NCI-H1436 (cell line): Measurements from ENCODE around the gene ARHGAP24.

Source experiments
- DNase-seq: peaks from one replicate; lab custom pipeline; 2025; lab: John Stamatoyannopoulos, UW

Gene ARHGAP24

DNA sequence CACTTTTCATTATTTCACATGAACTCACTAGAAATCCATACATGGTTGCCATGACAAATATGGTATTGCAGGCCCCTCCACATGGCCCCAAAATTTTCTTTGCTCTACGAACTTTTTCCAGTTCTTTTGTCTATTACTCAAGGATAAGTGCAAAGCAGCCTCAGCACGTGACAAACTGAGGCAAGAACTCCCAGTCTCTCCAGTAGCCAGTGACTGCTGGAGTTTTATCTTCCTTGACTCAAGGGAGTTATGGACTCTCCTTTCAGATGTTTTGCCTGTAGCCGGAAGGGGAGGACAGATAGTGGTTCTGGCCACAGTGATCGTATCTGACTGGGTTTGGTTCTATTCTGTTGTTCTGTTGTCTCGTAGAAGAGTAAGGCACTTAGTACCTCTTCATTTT is 105.5 kb downstream of the ARHGAP24 start:
- no peak for DNase-seq

DNA sequence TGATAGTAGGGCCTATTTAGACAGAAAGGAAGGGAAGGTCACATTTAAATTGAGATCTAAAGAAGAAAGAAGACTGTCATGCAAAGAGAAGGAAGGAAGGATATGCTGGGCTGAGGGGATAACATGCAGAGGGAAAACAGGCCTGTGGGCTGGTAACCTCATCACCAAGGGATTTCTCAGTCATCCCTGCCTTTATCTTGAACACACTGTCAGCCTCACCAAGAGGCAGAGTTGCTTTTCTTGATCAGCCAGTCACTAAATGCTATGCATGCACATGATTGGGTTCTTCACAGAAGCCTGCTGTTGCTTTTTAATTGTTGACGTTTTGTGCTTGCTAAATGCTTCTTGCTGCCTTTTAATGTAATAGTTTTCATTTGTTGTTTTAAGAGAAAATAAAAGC is 113.0 kb downstream of the ARHGAP24 start:
- DNase-seq: no peak

DNA sequence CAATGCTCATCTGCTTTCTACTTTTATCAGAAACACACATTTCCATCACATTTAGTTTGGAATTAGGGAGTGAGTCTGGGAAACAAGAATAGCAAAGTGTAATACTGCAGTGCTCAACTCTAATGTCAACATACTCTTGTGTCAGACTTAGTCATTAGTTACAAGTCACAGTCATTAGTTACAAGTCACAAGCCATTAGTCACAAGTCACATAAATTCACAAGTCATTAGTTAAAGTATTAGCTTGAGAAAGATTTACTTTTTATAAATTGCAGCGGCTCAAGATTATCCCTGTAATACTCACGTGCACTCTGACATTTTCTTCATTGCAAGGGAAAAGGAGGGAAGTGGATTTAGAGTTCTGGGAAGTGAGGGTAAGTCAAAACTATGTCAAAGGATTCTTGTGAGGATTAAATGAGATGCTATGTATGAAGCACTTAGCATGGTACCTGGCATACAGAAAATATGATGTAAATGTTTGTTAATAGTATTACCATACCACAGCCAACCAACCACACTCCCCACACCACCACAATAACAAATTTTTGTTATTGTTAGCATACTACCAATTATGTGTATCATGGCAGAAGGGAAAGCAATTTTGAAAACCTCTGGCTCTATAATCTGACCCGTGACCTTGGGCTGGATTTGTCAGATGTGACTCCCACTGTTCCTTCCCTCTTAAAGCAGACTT is 116.6 kb downstream of the ARHGAP24 start:
- no peak for DNase-seq

DNA sequence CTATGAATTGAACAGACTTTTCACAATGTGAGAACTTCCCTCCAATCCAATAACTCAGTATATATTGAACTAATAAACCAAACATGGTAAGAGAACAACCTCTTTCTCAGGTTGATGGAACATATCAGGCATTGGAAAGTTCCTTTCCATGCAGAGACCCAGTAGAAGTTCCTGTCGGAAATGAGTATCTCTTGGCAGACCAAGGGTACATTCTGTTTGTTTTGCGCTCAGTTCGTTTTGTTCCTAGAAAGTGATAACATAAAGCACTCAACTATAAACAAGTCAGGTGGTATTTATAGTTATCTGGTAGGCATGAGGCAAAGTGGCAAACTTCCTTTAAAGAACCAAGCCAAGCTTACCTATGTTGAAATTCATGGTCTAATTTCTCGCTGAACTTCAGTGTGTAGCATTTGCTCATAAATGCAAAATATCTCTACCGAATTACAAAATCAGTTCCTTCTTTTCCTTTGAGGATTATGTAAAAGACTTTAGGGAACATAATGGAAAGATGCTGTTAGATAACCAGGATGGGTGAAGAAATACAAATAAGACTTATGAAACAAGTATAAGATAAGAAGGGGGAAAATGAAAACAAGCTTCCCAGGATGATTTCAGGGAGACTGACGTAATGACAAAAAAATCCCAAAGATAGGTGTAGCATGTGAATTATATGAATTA is 120.3 kb downstream of the ARHGAP24 start:
- no peak for DNase-seq

DNA sequence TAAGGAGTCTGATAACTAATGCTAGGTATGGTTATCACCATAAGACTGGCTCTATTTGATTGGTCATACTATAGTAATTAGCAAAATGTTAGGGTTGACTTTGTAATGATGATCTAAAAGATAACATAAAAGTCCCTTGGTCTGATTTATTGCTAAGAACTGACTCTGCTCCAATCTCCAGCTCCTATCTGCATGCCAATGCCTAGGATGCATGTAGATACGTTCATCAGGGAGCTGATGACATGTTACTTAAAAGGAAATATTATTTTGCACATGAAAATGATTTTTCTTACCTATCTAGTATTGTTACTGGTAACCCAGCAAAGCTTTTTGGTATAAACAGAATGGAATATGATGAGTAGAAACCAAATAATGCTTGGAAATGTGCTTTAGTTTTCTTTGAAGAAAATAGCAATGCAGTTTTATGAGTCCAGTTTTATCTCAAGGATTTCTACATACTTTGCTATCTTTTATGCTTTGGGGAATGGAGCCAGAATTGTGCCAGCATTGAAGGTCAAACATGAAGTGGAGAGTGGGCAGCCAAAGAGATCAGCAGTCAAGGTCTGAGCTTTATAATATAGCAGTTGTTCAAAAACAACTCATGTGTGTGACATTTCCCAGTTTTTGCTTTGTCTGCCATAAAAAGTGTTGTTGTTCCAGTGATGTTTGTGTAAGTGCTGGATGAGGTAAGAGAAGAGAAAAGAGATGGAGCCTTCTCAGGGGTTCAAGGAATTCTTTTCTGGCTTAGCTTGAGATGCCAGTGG is 121.0 kb downstream of the ARHGAP24 start:
- DNase-seq: no peak

DNA sequence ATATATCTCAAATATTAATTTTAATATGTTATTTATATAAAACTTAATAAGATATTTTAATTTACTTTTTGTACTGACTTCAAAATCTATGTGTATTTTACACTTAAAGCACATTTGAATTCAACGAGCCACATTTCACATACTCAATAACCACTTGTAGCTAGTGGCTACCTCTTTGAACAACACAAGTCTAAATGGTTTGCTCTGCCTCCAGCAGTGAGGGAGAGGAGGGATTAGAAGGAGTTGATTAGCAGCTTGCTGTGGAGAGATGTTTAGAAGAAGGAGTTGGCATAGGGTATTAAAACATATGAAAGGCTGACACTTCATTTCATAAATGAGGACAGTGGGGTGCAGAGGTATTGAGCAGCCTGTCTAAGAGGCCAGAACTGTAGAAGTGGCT is 124.0 kb downstream of the ARHGAP24 start:
- peak; percentile 27 for DNase-seq

DNA sequence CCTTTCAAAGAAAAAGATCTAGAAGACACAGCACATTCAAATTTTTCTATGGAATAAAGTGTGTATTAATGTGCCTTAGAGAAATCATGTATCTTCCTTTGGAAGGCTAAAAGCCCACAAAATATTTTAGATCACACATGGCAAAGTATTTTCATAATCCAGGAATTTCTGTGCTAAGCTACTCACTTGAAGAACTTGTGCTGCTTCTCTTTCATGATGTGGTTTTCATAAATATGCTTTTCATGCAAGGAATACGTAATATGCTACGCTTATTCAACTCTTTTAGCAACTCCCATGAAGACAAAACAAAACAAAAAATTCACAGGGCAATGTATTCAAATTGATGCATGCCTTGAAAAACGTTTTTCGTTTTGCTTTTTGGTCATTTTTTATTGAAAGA is 125.6 kb downstream of the ARHGAP24 start:
- DNase-seq: no peak

DNA sequence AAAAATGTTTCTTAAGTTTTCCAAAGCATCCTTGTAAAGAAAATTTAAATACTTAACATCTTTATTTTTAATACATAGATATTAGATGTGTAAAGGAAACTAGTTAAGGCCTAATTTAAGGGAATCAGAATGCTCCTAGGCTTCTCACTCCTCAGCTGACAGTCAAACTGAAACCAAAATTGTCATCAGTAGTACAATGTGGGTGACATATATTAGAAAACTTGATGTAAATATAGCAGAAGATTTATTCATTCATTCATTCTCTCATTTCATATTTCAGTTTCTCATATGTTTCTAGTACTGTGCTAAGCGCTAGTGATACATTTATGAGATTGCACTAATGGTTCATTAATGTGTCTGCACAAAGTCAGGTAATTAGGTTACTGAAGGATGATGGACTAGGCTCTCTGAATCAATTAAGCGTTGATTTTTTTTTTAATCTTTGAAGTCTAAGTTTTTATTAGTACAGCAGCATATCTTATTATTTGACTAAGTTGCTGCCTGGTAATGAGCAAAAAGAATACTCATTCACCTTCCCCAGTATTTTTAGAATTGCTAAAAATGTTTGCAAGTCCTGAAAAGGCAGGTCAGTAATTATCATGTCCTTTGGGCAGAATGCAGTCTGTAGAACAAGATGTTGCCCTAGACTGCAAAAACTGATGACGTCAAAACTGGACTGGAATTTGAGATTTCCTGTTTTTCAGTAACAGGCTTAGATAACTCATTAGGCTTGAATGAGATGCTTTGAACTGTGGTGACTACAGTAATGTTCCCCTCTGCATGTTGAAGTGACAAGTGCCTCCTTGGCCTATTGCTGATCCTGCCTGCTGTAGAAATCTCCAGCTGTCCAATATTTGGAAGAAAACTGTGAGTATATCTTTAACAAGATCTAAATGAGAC is 128.7 kb downstream of the ARHGAP24 start:
- no peak for DNase-seq

DNA sequence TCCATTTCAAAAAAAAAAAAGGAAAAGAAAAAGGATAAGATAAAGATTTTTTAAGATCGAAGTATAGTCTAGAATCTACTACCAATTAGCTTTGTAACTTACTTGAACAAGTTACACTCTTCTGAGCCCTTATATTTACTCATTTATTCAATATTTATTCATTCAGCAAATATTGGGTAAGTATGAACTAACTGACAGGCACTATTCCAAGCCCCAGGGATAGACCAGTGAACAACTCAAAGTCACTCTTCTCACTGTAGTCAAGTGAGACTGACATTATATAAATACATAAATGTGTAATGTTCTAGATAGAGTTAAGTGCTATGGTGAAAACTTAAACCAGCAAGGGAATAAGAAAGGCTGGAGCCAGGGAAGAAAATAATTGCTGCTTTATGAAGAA is 131.6 kb downstream of the ARHGAP24 start:
- DNase-seq: no peak

DNA sequence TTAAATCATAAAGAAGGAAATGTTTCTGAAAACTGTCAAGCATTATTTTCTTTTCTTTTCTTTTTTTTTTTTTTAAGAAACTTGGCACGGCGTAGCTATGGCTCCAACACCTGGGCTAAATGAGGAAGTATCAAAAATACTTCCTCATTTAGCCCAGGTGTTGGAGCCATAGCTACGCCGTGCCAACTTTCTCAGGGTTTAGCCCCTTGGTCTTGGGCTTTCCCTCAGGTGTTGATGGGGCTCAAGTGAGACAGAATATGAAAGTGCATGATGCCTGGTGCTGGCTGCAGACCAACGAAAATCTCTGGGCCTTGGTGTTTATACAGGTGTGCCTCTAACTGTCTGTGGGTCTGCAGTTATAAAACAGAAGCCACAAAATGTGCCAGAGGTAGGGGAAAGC is 132.7 kb downstream of the ARHGAP24 start:
- no peak for DNase-seq

DNA sequence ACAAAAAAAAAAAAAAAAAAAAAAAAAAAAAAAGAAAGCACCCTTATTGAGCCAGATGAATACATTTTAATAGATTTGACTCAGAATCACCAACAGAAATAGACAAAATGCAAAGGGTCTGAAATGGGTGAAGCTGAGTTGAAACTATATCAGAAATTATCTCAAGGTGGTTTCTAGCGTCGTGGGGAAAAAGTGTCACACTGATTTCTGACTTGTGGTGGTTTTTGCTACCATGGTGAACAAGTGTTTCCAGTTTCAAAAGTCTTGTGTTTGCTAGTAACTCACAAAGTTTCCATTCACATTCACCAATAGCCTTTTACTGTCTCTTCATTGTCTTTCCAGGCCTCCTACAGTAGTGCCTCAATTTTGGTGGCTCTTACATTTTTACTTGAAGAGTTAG is 135.5 kb downstream of the ARHGAP24 start:
- no peak for DNase-seq

DNA sequence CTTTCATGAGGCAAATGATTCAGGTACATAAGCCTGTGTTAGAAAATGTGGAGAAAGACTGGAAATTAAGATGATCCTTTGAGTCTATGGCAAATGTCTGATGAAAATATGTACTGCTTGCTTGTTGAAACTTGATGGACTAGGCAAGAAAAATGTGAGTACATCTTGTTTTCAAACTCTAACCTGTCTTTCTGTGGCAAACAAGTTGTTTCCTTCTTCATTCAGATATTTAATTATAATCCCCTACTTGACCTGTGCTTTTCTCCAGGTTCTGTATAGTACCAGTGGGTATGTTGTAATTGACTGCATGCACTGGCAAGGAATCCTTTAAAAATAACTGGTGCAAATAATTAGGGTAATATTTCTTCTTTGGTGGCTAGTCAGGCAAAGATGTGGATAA is 136.7 kb downstream of the ARHGAP24 start:
- no peak for DNase-seq

DNA sequence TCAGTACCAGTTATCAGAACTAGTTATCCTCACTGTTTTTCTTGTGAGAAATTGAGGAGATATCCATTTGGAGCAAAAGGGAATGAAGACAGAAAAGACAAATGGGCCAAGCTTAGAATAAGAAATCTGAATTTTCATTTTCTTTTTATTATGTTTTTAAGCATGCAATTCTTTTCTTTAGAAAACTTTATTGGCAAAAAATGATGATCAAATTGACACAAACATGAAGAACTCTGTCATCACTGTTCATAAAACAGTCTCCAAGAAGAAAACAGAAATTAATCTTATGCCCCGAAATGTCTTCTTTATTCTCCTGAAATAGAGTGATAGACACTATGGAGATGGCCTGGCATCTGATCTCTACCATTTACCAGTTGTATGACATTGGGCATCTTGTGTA is 139.0 kb downstream of the ARHGAP24 start:
- DNase-seq: no peak

DNA sequence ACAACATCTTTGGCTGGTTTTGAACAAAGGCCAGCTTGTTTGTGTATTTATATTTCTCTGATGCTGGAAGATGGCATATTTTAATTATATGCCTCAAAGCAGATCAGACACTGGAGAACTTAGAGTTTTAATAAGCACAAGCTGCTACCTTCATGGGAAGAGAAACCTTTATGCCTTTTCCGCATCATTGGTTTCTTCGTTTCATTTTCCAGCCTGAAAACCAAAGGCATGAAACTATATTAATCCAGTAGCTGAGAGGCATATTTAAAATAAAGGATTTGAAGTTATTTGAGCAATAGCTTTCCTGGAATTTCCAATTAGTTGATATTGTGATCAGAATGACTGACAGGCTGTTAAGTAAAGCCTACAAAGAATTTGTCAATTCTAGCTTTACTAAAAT is 141.0 kb downstream of the ARHGAP24 start:
- no peak for DNase-seq

DNA sequence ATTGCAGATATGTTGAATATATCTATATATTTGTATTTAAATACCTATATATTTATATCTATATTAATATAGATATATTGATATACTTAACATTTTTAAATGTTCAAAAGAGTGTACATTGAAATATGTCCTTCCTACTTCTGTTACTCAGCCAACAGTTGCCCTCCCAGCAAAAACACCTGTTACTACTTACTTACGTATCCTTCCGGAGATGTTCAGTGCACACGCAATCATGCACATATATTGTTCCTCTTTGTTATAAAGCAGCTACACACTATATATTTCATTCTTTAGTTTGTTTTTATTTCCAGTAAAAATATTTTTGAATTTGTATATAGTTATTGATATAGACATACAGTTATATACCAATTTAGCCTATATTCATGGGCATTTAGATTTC is 142.3 kb downstream of the ARHGAP24 start:
- DNase-seq: no peak

DNA sequence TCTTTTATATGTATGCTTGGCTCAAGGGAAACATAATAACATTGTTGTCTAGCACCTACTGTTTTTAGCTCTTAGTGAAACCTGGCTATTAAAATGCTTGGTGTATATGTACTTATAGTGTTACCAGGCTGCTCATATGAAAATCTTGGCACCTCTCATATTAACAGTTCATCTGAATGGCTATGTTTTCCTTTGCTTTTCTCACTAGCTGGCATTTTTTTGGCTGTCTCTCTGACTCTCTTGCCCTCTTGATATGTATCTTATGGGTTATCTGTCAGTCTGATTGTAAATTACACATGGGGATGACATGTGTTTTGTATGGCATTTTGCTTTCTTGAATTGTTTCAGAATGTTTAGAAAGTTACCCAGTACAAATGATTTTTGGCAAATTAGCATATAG is 158.0 kb downstream of the ARHGAP24 start:
- no peak for DNase-seq

DNA sequence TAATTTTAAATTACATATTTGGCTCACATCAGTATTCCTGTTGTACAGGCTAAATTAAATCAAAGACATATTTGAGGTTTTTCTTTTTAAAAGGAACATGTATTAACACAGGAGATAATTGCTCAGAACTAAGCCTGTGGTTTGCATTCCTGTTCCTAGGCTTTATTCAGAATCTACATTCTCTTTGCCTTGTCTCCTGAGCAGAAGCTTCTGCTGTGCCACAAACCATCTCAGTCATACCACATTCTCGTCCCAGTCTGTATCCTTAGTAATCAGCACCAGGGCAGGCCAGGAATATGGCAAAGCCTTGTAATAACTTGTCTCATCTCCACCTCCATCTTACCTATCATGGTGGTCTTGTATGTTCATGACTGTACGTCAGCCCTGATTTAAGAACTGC is 162.8 kb downstream of the ARHGAP24 start:
- no peak for DNase-seq

DNA sequence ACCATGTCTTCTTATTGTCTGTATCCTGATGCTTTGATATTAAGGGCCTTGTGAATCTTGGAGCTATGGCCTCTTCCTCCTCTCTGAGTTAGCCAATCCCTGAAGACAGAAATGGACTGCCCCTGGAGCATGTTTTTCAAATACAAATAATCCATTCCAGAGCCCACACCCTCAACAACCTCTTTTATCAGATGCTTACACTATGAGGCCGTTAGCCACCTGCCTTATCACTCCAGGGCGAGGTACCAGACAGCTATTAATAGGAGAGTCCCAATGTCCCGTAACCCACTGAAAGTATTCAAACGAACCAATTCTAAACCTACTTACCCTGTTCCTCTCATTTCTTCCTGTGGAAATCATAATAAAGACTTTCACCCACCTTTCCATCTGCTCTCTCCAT is 165.0 kb downstream of the ARHGAP24 start:
- DNase-seq: no peak

DNA sequence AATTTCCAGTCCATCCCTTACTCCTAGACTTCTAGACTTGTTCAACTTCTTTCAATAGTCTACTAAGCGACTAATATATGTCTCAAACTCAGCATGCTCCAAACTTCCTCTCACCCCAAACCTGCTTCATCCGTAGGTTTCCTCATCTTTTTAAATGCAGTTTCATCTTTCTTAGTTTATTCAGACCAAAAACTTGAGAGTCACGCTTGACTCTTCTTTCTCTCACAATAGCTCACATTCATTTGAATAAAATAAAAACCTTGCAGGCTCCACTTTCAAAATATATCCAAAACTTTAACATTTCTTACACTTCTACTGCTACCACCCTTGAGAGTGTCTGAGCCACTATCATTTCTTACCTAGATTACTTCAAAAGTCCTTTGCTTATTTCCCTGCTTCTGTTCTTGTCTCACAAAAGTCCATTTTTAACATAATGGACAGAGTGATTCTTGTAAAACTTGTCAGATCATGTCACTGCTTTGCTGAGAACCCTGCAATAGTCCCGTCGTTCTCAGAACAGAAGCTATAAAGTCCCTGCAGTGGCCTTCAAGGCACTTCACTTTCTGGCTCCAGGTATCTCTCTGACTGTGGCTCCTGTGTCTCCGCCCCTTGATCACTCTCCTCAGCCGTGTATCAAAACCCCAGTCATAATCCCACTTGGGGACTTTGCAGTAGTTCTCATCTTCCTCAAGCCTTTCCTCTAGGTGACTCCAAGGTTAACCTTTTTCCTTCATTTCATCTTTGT is 167.6 kb downstream of the ARHGAP24 start:
- DNase-seq: no peak

DNA sequence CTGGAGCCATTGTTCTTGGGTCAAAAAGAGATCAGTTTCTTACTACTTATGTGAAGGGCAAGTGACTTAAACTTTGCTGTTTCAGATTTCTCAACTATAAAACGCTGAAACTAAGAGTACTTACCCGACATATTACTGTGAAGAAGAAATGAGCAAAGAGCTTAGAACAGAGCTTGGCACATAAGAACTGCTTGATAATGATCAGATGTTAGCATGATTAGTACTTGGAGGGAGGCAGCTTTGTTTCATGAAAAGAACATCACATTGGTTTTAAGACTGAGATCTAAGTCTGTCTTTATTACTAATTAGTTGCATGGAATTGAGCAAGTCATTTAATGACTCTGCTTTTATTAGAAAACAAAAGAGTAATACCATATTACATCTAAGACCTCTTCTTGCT is 169.1 kb downstream of the ARHGAP24 start:
- no peak for DNase-seq

DNA sequence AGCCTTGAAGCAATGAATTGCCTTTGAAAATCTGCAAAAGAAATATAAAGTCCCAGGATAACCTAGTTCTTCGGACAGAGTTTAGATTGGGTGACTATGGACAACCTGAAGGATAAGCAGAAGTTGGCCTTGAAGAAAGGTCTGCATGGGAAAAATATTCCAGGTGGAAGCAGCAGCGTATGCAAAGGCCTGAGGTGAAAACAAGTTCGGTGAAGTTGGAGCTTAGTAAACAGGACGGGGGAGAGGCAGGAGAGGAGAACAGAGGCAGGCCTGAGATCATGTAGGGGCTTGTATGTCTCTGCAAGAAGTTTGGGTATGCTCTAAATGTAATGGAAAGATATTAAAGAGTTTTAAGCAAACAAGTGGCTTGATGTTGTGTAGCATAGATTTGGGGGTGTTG is 176.0 kb downstream of the ARHGAP24 start:
- DNase-seq: no peak
